Keratinocyte (primary cell): Measurements from ENCODE around the gene GSG1. TPM values are rescaled to one million over a fixed set of nuclear protein-coding genes. Genes with fewer than 3 reads are reported as not detected.

ENCODE experiments used
- DNase-seq: peaks from one replicate; pipeline ENCODE4 v3.0.0-alpha.2; 2011; ENCODE audit warnings: low read depth, missing footprints, low spot score
- FAIRE-seq: peaks from 2 replicates; lab custom pipeline; 2011; peaks lifted over from hg19 to GRCh38; lab: Jason Lieb, UNC
- H2AFZ ChIP-seq: 2 replicates; pipeline ENCODE4 v1.6.0; 2012; ENCODE audit warnings: low read length, control low read depth, inconsistent platforms; ENCODE audit not compliant: control insufficient read depth
- H3K27ac ChIP-seq: 2 replicates; pipeline ENCODE4 v1.5.1; 2011; ENCODE audit warnings: low read length; ENCODE audit not compliant: control insufficient read depth, insufficient read depth
- H3K27me3 ChIP-seq: 3 replicates; pipeline ENCODE4 v1.6.0; 2011; ENCODE audit warnings: low read length; ENCODE audit not compliant: control insufficient read depth, insufficient read depth; ENCODE audit errors: extremely low read depth
- H3K36me3 ChIP-seq, 2 experiments: 2 replicates in 1 of 2; 3 replicates in 1 of 2; pipeline ENCODE4 v1.5.1; 2011; ENCODE audit warnings: low read length in 2 of 2, mild to moderate bottlenecking in 1 of 2; ENCODE audit not compliant: control insufficient read depth in 2 of 2, insufficient read depth in 2 of 2; ENCODE audit errors: extremely low read depth in 1 of 2
- H3K4me1 ChIP-seq: 3 replicates; pipeline ENCODE4 v1.5.1; 2011; ENCODE audit warnings: low read length; ENCODE audit not compliant: control insufficient read depth, insufficient read depth; ENCODE audit errors: extremely low read depth
- H3K4me2 ChIP-seq: 3 replicates; pipeline ENCODE4 v1.6.0; 2011; ENCODE audit warnings: low read depth, low read length; ENCODE audit not compliant: control insufficient read depth, insufficient read depth; ENCODE audit errors: extremely low read depth
- H3K4me3 ChIP-seq, 3 experiments: fragments of 200-600 bp in 1 of 3; sonication (generic) in 1 of 3; 2 replicates in 2 of 3; 3 replicates in 1 of 3; pipeline ENCODE4 v1.5.1; 2011 to 2016; ENCODE audit warnings: low read length in 3 of 3, mild to moderate bottlenecking in 3 of 3, control low read depth in 2 of 3, inconsistent platforms in 1 of 3, low read depth in 1 of 3, mixed read lengths in 1 of 3, mixed run types in 1 of 3, moderate library complexity in 1 of 3; ENCODE audit not compliant: control insufficient read depth in 2 of 3, insufficient read depth in 2 of 3; ENCODE audit errors: extremely low read depth in 1 of 3
- H3K79me2 ChIP-seq: 2 replicates; pipeline ENCODE4 v1.6.0; 2012; ENCODE audit warnings: low read length; ENCODE audit not compliant: control insufficient read depth, insufficient read depth
- H3K9ac ChIP-seq: 3 replicates; pipeline ENCODE4 v1.6.0; 2011; ENCODE audit warnings: low read length; ENCODE audit not compliant: control insufficient read depth, insufficient read depth; ENCODE audit errors: extremely low read depth
- H3K9me1 ChIP-seq: 3 replicates; pipeline ENCODE4 v1.6.0; 2011; ENCODE audit warnings: low read length; ENCODE audit not compliant: control insufficient read depth, insufficient read depth; ENCODE audit errors: extremely low read depth
- H3K9me3 ChIP-seq: 2 replicates; pipeline ENCODE4 v1.5.1; 2012; ENCODE audit warnings: low read depth, low read length; ENCODE audit not compliant: control insufficient read depth
- H4K20me1 ChIP-seq: 3 replicates; pipeline ENCODE4 v1.6.0; 2011; ENCODE audit warnings: low read length; ENCODE audit not compliant: control insufficient read depth, insufficient read depth; ENCODE audit errors: extremely low read depth
- EZH2 ChIP-seq: IDR thresholded peaks from one replicate; pipeline ENCODE4 v1.6.1; 2012; ENCODE audit warnings: inconsistent platforms, mild to moderate bottlenecking, low read length, moderate library complexity
- dilution Hi-C: fragments of 300-500 bp; cut with MboI; formaldehyde crosslinking; loops from one replicate; pipeline ENCODE4 v1.7.0; 2020; ENCODE audit warnings: low sequenced_read_pairs; ENCODE audit not compliant: extremely low pct_ligation_motif_present
- polyA plus RNA-seq, 5 experiments: library from polyadenylated mRNA; depleted of rRNA in 3 of 5; stranded (reverse) in 3 of 5; stranded (forward) in 1 of 5; unstranded in 1 of 5; fragments of >200 nt; gene quantifications; 1 replicate in 1 of 5; 2 replicates in 3 of 5; 3 replicates in 1 of 5; pipeline versions ENCODE4 v1.2.1 to v1.2.3, GENCODE V29; 2011 to 2012; ENCODE audit warnings: missing spikeins in 2 of 5, low read depth in 1 of 5, low replicate concordance in 1 of 5
- TF ChIP-seq, protein P1 (sequence below), 3 experiments: IDR thresholded peaks in 1 of 3; conservative IDR thresholded peaks in 1 of 3; optimal IDR thresholded peaks in 1 of 3; 2 replicates in 2 of 3; 3 replicates in 1 of 3; pipeline versions ENCODE3 to v1.5.1; 2011; ENCODE audit warnings: low read length in 3 of 3, mild to moderate bottlenecking in 3 of 3, moderate library complexity in 2 of 3, control low read depth in 1 of 3, inconsistent platforms in 1 of 3; ENCODE audit not compliant: insufficient read depth in 2 of 3; ENCODE audit errors: extremely low read depth in 1 of 3

The GSG1 gene
- polyA plus RNA-seq, 1 donor (not counting 4 experiments of a cell fraction or from before 2014, with no cell fraction given), result 0.05 TPM

DNA sequence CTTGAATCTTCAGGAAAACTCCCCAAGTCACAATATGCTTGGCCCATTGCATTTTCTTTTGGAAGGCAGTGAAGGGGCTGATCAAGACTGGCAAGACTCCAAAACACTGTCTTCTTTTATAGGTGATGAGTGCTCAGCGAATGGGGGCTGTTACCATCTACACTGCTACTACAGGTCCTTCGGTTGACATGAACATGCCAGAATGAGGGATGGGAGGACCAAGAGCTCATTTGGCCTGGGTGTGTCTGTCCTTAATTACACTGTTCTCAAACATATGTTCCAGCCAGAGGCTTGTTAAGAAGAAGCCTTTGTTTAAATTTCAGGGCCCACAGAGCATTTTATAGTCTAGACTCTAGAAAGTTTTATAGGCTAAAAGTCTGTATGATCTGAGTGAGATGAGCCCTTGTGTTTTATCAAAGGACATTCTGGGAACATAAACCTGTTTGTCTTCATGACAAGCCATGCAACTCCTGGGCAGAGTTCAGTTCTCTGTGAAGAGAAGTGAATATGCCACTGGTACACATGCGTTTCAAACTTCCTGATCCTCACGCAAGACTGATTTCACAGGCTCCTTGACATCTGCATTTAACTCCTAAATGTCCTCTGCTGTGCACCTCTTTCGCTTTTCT is 64.0 kb downstream of the GSG1 start:
- no peaks in the 10 kb centered on the region for H3K9me3 ChIP-seq
- H3K9me1 ChIP-seq, result no peaks in the 10 kb centered on the region
- dilution Hi-C loops, result no loop called here
- H3K27me3 ChIP-seq, result no peaks in the 10 kb centered on the region
- H3K27ac ChIP-seq, result no peak overlapping the region
- H2AFZ ChIP-seq, result no peak overlapping the region
- no peaks in the 10 kb centered on the region for H3K79me2 ChIP-seq
- peaks cover 12% of the 10 kb centered on the region for H3K4me1 ChIP-seq
- no peak for DNase-seq
- no peak for FAIRE-seq
- H3K4me3 ChIP-seq, result no peak overlapping the region
- no peak overlapping the region for H3K9ac ChIP-seq
- no peaks in the 10 kb centered on the region for H4K20me1 ChIP-seq
- H3K36me3 ChIP-seq, result no peaks in the 10 kb centered on the region
- TF ChIP-seq, protein P1, sequence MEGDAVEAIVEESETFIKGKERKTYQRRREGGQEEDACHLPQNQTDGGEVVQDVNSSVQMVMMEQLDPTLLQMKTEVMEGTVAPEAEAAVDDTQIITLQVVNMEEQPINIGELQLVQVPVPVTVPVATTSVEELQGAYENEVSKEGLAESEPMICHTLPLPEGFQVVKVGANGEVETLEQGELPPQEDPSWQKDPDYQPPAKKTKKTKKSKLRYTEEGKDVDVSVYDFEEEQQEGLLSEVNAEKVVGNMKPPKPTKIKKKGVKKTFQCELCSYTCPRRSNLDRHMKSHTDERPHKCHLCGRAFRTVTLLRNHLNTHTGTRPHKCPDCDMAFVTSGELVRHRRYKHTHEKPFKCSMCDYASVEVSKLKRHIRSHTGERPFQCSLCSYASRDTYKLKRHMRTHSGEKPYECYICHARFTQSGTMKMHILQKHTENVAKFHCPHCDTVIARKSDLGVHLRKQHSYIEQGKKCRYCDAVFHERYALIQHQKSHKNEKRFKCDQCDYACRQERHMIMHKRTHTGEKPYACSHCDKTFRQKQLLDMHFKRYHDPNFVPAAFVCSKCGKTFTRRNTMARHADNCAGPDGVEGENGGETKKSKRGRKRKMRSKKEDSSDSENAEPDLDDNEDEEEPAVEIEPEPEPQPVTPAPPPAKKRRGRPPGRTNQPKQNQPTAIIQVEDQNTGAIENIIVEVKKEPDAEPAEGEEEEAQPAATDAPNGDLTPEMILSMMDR (optimal IDR thresholded peaks at IDR 0.05 in 1 of 3, IDR thresholded peaks at IDR 0.05 in 1 of 3, conservative IDR thresholded peaks at IDR 0.05 in 1 of 3; ENCODE audit: extremely low read depth in 1 of 3, insufficient read depth in 2 of 3, low read length in 3 of 3), result no peak
- no peak for TF ChIP-seq EZH2
- H3K4me2 ChIP-seq, result no peak overlapping the region

DNA sequence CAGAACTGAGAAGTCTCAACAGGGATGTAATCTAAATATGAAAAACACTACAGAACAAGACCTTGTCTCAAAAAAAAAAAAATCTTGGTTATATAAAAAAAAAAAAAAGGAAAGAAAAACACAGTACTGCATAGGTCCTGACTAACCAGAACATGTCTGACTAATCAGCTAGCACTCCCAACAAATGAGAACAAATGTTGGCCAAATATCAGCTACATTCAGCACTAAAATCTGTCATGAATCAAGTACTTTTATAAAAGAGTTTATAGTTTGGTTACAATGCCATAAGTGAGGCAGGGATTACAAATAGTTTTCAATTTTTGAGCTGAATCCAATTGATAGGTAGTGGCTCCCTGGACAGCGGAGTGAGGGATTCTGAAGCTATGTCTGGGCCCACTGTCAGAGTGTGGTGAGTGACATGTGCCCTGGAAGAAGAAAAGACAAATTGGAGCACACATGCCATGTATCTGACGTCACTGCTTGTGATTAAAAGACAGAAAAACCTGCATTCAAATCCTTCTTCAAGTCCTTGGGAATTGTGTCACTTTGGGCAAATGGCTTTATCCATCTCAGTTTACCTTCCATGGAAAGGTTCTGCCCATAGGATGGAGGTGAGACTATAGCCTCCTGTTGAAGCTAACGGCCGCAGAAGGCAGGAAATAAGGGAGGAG is 64.8 kb downstream of the GSG1 start:
- no peak for DNase-seq
- Histone ChIP-seq H3K4me3 (no peak overlapping the region), H3K9me3 (no peaks in the 10 kb centered on the region), H3K36me3 (no peaks in the 10 kb centered on the region), H3K9ac (no peak overlapping the region), H3K27me3 (no peaks in the 10 kb centered on the region), H3K4me1 (peaks cover 7% of the 10 kb centered on the region), H3K4me2 (no peak overlapping the region), H3K9me1 (no peaks in the 10 kb centered on the region), H3K27ac (no peak overlapping the region), H3K79me2 (no peaks in the 10 kb centered on the region), H4K20me1 (no peaks in the 10 kb centered on the region), H2AFZ (no peak overlapping the region)
- dilution Hi-C loops, result no loop called here
- no peak for FAIRE-seq
- TF ChIP-seq, protein P1 (optimal IDR thresholded peaks at IDR 0.05 in 1 of 3, IDR thresholded peaks at IDR 0.05 in 1 of 3, conservative IDR thresholded peaks at IDR 0.05 in 1 of 3; ENCODE audit: extremely low read depth in 1 of 3, insufficient read depth in 2 of 3, low read length in 3 of 3), result no peak
- TF ChIP-seq EZH2, result no peak
